KMS-11 (cell line): ENCODE measurements around the gene CDK9.

ENCODE experiments used
- H2AFZ ChIP-seq: fragments of 200-600 bp; sonication (generic); 2 replicates; pipeline ENCODE4 v1.6.1; 2016; ENCODE audit warnings: antibody characterized with exemption, mixed run types, low read depth
- H3K27ac ChIP-seq: fragments of 200-600 bp; sonication (generic); 2 replicates; pipeline ENCODE4 v1.6.1; 2016; ENCODE audit warnings: mild to moderate bottlenecking, mixed run types
- H3K27me3 ChIP-seq: fragments of 200-600 bp; sonication (generic); 2 replicates; pipeline ENCODE4 v1.6.1; 2017; ENCODE audit warnings: mild to moderate bottlenecking, low read depth, mixed run types, moderate library complexity; ENCODE audit not compliant: insufficient read depth
- H3K36me3 ChIP-seq: fragments of 200-600 bp; sonication (generic); 2 replicates; pipeline ENCODE4 v1.6.1; 2017; ENCODE audit warnings: mild to moderate bottlenecking, mixed run types; ENCODE audit not compliant: insufficient read depth
- H3K4me1 ChIP-seq: fragments of 200-600 bp; sonication (generic); 2 replicates; pipeline ENCODE4 v1.6.1; 2016; ENCODE audit warnings: mild to moderate bottlenecking, low read depth, mixed run types; ENCODE audit not compliant: poor library complexity, severe bottlenecking
- H3K4me2 ChIP-seq: fragments of 200-600 bp; sonication (generic); 2 replicates; pipeline ENCODE4 v1.7.0; 2016; ENCODE audit warnings: mild to moderate bottlenecking, mixed run types
- H3K4me3 ChIP-seq: fragments of 200-600 bp; sonication (generic); IDR thresholded peaks from 2 replicates; pipeline ENCODE4 v1.6.1; 2017; ENCODE audit warnings: low read depth, low read length, mixed read lengths; ENCODE audit not compliant: insufficient read depth
- H3K79me2 ChIP-seq: fragments of 200-600 bp; sonication (generic); 2 replicates; pipeline ENCODE4 v1.6.1; 2016; ENCODE audit warnings: low read depth, mixed run types; ENCODE audit not compliant: insufficient read depth
- H3K9ac ChIP-seq: fragments of 200-600 bp; sonication (generic); 2 replicates; pipeline ENCODE4 v1.6.1; 2016; ENCODE audit warnings: mild to moderate bottlenecking, mixed run types
- H4K20me1 ChIP-seq: fragments of 200-600 bp; sonication (generic); 2 replicates; pipeline ENCODE4 v1.6.1; 2016; ENCODE audit warnings: mild to moderate bottlenecking, mixed run types; ENCODE audit not compliant: insufficient read depth
- CTCF ChIP-seq: fragments of 200-600 bp; sonication (generic); conservative IDR thresholded peaks from 2 replicates; pipeline ENCODE4 v1.6.1; 2017; ENCODE audit warnings: low read depth, mild to moderate bottlenecking, antibody characterized with exemption, low read length, moderate library complexity, mixed read lengths

CDK9 gene

GRCh38 chr9:127810378-127811187, 24.7 kb downstream of the CDK9 start:
- Histone ChIP-seq H2AFZ (no peak overlapping the region), H4K20me1 (no peaks in the 10 kb centered on the region), H3K4me2 (no peak overlapping the region)

GRCh38 chr9:127812011-127812410, 26.2 kb downstream of the CDK9 start:
- Histone ChIP-seq H3K4me1 (no peaks in the 10 kb centered on the region), H4K20me1 (no peaks in the 10 kb centered on the region), H3K4me3 (no peak overlapping the region), H3K9ac (no peak overlapping the region), H3K79me2 (no peaks in the 10 kb centered on the region), H3K27me3 (no peaks in the 10 kb centered on the region), H3K36me3 (no peaks in the 10 kb centered on the region), H3K27ac (no peak overlapping the region), H3K4me2 (no peak overlapping the region), H2AFZ (no peak overlapping the region)
- TF ChIP-seq CTCF, result no peak

More at GRCh38 chr9:127810378-127811187, 24.7 kb downstream of the CDK9 start:
- H3K79me2 ChIP-seq, result 0 out of 2 replicates have a peak, but pooled peaks cover 6% of the 10 kb centered on the region
- no peak for TF ChIP-seq CTCF
- no peak overlapping the region for H3K27ac ChIP-seq
- no peaks in the 10 kb centered on the region for H3K36me3 ChIP-seq
- H3K4me1 ChIP-seq, result no peaks in the 10 kb centered on the region
- no peak overlapping the region for H3K9ac ChIP-seq
- H3K4me3 ChIP-seq, result no peak overlapping the region
- no peaks in the 10 kb centered on the region for H3K27me3 ChIP-seq

GRCh38 chr9:127812936-127813675, 27.3 kb downstream of the CDK9 start:
- no peak for TF ChIP-seq CTCF
- H3K9ac ChIP-seq, result no peak overlapping the region
- H2AFZ ChIP-seq, result no peak overlapping the region
- no peaks in the 10 kb centered on the region for H3K27me3 ChIP-seq
- no peak overlapping the region for H3K27ac ChIP-seq
- H3K79me2 ChIP-seq, result no peaks in the 10 kb centered on the region
- H3K4me1 ChIP-seq, result no peaks in the 10 kb centered on the region
- no peaks in the 10 kb centered on the region for H4K20me1 ChIP-seq
- no peaks in the 10 kb centered on the region for H3K36me3 ChIP-seq
- no peak overlapping the region for H3K4me2 ChIP-seq
- no peak overlapping the region for H3K4me3 ChIP-seq

- Histone ChIP-seq H3K36me3 (no peaks in the 10 kb centered on the region), H3K27me3 (no peaks in the 10 kb centered on the region), H3K4me1 (no peaks in the 10 kb centered on the region), H4K20me1 (no peaks in the 10 kb centered on the region), H2AFZ (no peak overlapping the region), H3K4me3 (no peak overlapping the region), H3K27ac (no peak overlapping the region), H3K9ac (no peak overlapping the region), H3K79me2 (no peaks in the 10 kb centered on the region), H3K4me2 (no peak overlapping the region)
- no peak for TF ChIP-seq CTCF
These were observed 27.9 kb downstream of the CDK9 start for GRCh38 chr9:127813686-127814226.
